C4-2B (cell line): ENCODE results near the gene TRIM47.

Experiments
- CTCF ChIP-seq: fragments of 450-650 bp; conservative IDR thresholded peaks from 2 replicates; pipeline ENCODE4 v1.5.1; 2017; ENCODE audit warnings: mild to moderate bottlenecking
- ZFX ChIP-seq: fragments of 450-650 bp; IDR thresholded peaks from 2 replicates; pipeline ENCODE4 v1.6.1; 2017

DNA sequence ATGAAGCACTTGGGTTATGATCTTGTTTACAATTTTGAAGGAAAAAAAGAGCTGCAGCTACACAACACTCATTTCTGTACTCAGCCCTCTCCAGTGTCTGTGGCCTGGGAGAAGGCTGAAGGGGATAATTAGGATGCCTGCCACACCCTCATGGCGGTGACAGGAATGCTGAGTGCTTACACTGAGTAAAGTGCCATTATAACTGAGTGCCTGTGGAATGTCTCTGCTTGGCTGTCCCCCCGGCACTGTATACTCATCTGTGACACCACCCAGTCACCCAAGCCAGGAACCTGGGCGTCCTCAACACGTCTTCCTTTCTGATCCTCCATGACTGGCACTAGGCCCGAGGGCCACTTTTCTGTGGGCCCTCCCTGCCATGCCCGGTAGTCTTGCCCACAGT is 29.8 kb upstream of the TRIM47 start:
- TF ChIP-seq CTCF (no peak), ZFX (no peak)
